ENCODE results near the gene AQP12A.
"Not testable (repeated sequence)": the region's sequence is repeated elsewhere in the genome, so short reads cannot be mapped to it uniquely, and the experiment has no call there.

AQP12A gene

GRCh38 chr2:240662681-240663080 lies 29.0 kb upstream of the AQP12A start:
- no peak for DNase-seq

GRCh38 chr2:240663546-240664190 lies 28.0 kb upstream of the AQP12A start:
- no peak for DNase-seq

- no peak for DNase-seq
Observed at GRCh38 chr2:240664622-240665021, 27.0 kb upstream of the AQP12A start.

GRCh38 chr2:240670402-240670801 lies 21.3 kb upstream of the AQP12A start:
- DNase-seq = no peak

GRCh38 chr2:240670950-240671349 lies 20.7 kb upstream of the AQP12A start:
- no peak for DNase-seq

- no peak for DNase-seq
Observed at GRCh38 chr2:240672076-240672700, 19.5 kb upstream of the AQP12A start.

GRCh38 chr2:240672701-240673190 lies 18.9 kb upstream of the AQP12A start:
- no peak for DNase-seq

GRCh38 chr2:240674461-240675184 lies 17.0 kb upstream of the AQP12A start:
- not testable (repeated sequence) for DNase-seq

- DNase-seq = not testable (repeated sequence)
Observed at GRCh38 chr2:240675345-240675744, 16.3 kb upstream of the AQP12A start.

GRCh38 chr2:240678043-240678442 lies 13.6 kb upstream of the AQP12A start:
- not testable (repeated sequence) for DNase-seq

GRCh38 chr2:240678909-240679308 lies 12.8 kb upstream of the AQP12A start:
- not testable (repeated sequence) for DNase-seq

- DNase-seq = not testable (repeated sequence)
Observed at GRCh38 chr2:240680185-240680584, 11.5 kb upstream of the AQP12A start.

- DNase-seq = not testable (repeated sequence)
Observed at GRCh38 chr2:240682431-240683224, 9.0 kb upstream of the AQP12A start, which contains the start of gene AQP12B. Gene AQP12B (minus strand): TSS chr2:240682885. CDS start chr2:240682837, 48 bp downstream.

- DNase-seq = not testable (repeated sequence)
Observed at GRCh38 chr2:240683329-240683979, 8.2 kb upstream of the AQP12A start.

GRCh38 chr2:240683980-240684728 lies 7.5 kb upstream of the AQP12A start:
- DNase-seq = not testable (repeated sequence)

- no peak for DNase-seq
Observed at GRCh38 chr2:240685771-240686371, 5.8 kb upstream of the AQP12A start.

- no peak for DNase-seq
Observed at GRCh38 chr2:240686460-240686859, 5.2 kb upstream of the AQP12A start.

- no peak for DNase-seq
Observed at GRCh38 chr2:240687045-240687740, 4.5 kb upstream of the AQP12A start.

GRCh38 chr2:240687741-240688552 lies 3.7 kb upstream of the AQP12A start:
- DNase-seq = no peak
